Testis (tissue), 3 donors: ENCODE data around the gene SAMD4A. TPM values are rescaled to one million over a fixed set of nuclear protein-coding genes. Genes with fewer than 3 reads are reported as not detected.

Experiments
- DNase-seq: peaks from one replicate; pipeline ENCODE4 v3.0.0-alpha.2; 2019
- H3K27ac ChIP-seq, 2 donors: fragments of 200-600 bp; sonication (generic); one replicate each; pipeline ENCODE4 v1.5.1; 2019
- H3K27me3 ChIP-seq: fragments of 200-600 bp; sonication (generic); one replicate; pipeline ENCODE4 v1.5.1; 2019
- H3K36me3 ChIP-seq: fragments of 200-600 bp; sonication (generic); one replicate; pipeline ENCODE4 v1.5.1; 2017; ENCODE audit warnings: low read depth; ENCODE audit errors: missing control alignments
- H3K4me1 ChIP-seq: fragments of 200-600 bp; sonication (generic); one replicate; pipeline ENCODE4 v1.5.1; 2019
- H3K4me3 ChIP-seq, 2 donors: fragments of 200-600 bp; sonication (generic); one replicate each; pipeline ENCODE4 v1.5.1; 2017 to 2019
- H3K9me3 ChIP-seq: fragments of 200-600 bp; sonication (generic); one replicate; pipeline ENCODE4 v1.5.1; 2017
- CTCF ChIP-seq, 3 experiments: fragments of 450-650 bp in 2 of 3; fragments of 200-600 bp in 1 of 3; sonication (generic) in 1 of 3; IDR thresholded peaks; one replicate each; pipeline ENCODE4 v1.5.1; 2016 to 2019; ENCODE audit warnings: antibody characterized with exemption in 3 of 3, mild to moderate bottlenecking in 2 of 3, moderate library complexity in 1 of 3
- POLR2A ChIP-seq: fragments of 450-650 bp; IDR thresholded peaks from one replicate; pipeline ENCODE4 v1.6.1; 2017; ENCODE audit warnings: antibody characterized with exemption, mild to moderate bottlenecking, moderate library complexity
- WGBS, 2 donors: methylation state at CpG; one replicate each; pipeline ENCODE4 v1.1.5; 2018; 5-methylcytosine and 5-hydroxymethylcytosine counted together
- intact Hi-C: fragments of 100-400 bp; cut with DNase I; formaldehyde crosslinking; loops from one replicate; pipeline ENCODE4 v1.15.1; 2023; ENCODE audit warnings: low total_unique reads
- polyA plus RNA-seq: library from polyadenylated mRNA; stranded (reverse); fragments of 350-450 nt; fragmentation: Illumina TruSeq; extraction: RNeasy Lipid Tissue Mini Kit (QIAGEN cat#74804); gene quantifications from one replicate; pipeline ENCODE4 v1.2.3, GENCODE V29; 2014; ENCODE audit warnings: low read depth, low replicate concordance; ENCODE audit not compliant: insufficient read depth
- total RNA-seq, 2 donors: library from RNA; depleted of rRNA; stranded (reverse); fragments of >200 nt; gene quantifications; one replicate each; pipeline ENCODE4 v1.2.3, GENCODE V29; 2016

The SAMD4A gene
- total and polyA plus RNA-seq, 3 donors from 2014 or later: 103 to 369 (median 259) TPM

GRCh38 chr14:54775486-54776140 lies 208.7 kb downstream of the SAMD4A start:
- 84 to 91% methylated on average over 8 of the region's 8 CpGs for WGBS, 2 donors
- no peak for DNase-seq
- H3K27me3 ChIP-seq: no peaks in the 10 kb centered on the region
- H3K4me1 ChIP-seq: peaks cover 11% of the 10 kb centered on the region
- no peak overlapping the region for H3K4me3 ChIP-seq
- TF ChIP-seq CTCF (IDR thresholded peaks at IDR 0.05): no peak
- TF ChIP-seq POLR2A: no peak
- no peaks in the 10 kb centered on the region for H3K9me3 ChIP-seq
- intact Hi-C loops: no loop called here
- no peaks in the 10 kb centered on the region for H3K36me3 ChIP-seq
- H3K27ac ChIP-seq: no peak overlapping the region

GRCh38 chr14:54776361-54777001 lies 209.6 kb downstream of the SAMD4A start:
- intact Hi-C loops: no loop called here
- H3K9me3 ChIP-seq: no peaks in the 10 kb centered on the region
- TF ChIP-seq POLR2A (no peak), CTCF (IDR thresholded peaks at IDR 0.05) (no peak)
- 70 to 81% methylated on average over 12 of the region's 12 CpGs for WGBS, 2 donors
- no peak overlapping the region for H3K27ac ChIP-seq
- peak; percentile 20 for DNase-seq
- no peaks in the 10 kb centered on the region for H3K36me3 ChIP-seq
- H3K4me1 ChIP-seq: peaks cover 11% of the 10 kb centered on the region
- H3K27me3 ChIP-seq: no peaks in the 10 kb centered on the region
- no peak overlapping the region for H3K4me3 ChIP-seq

- no peaks in the 10 kb centered on the region for H3K36me3 ChIP-seq
- intact Hi-C loops: no loop called here
- peaks cover 11% of the 10 kb centered on the region for H3K4me1 ChIP-seq
- H3K27ac ChIP-seq: no peak overlapping the region
- H3K27me3 ChIP-seq: no peaks in the 10 kb centered on the region
- DNase-seq: no peak
- H3K4me3 ChIP-seq: no peak overlapping the region
- TF ChIP-seq CTCF (IDR thresholded peaks at IDR 0.05) (no peak), POLR2A (no peak)
- WGBS, 2 donors: 78 to 82% methylated on average over 7 to 8 of the region's 8 CpGs
- no peaks in the 10 kb centered on the region for H3K9me3 ChIP-seq
These were observed 210.5 kb downstream of the SAMD4A start for GRCh38 chr14:54777395-54777794.

GRCh38 chr14:54778618-54779345 lies 211.9 kb downstream of the SAMD4A start:
- no peaks in the 10 kb centered on the region for H3K36me3 ChIP-seq
- intact Hi-C loops: no loop called here

More at GRCh38 chr14:54778618-54779345, 211.9 kb downstream of the SAMD4A start:
- Histone ChIP-seq H3K27me3 (no peaks in the 10 kb centered on the region), H3K4me1 (peaks cover under 1% of the 10 kb centered on the region), H3K27ac (no peak overlapping the region), H3K9me3 (no peaks in the 10 kb centered on the region), H3K4me3 (no peak overlapping the region)
- WGBS, 2 donors: 81 to 92% methylated on average over 9 of the region's 9 CpGs
- TF ChIP-seq POLR2A (no peak), CTCF (IDR thresholded peaks at IDR 0.05) (no peak)
- DNase-seq: no peak
